Measurements from ENCODE around the gene GTF3C1.

GRCh38 chr16:27429981-27430441, 119.7 kb downstream of the GTF3C1 start:
- TF ChIP-seq CTCF (conservative IDR thresholded peaks at IDR 0.05) (no peak), ZFX (IDR thresholded peaks at IDR 0.05) (no peak)

Data from C4-2B (cell line).